GM21786 (cell line): ENCODE results near the gene MACROD1.

Experiments
- ATAC-seq: cut with Tn5 transposase; IDR thresholded peaks from one replicate; pipeline ENCODE4 v1.9.1; 2021; ENCODE audit not compliant: unreplicated experiment

Gene MACROD1

GRCh38 chr11:64165842-64166635, at the start of gene MACROD1:
TSS of gene MACROD1 (minus strand) at chr11:64166113. CDS start at chr11:64165994, 119 bp downstream.
- peak; percentile 68 for ATAC-seq

GRCh38 chr11:64211181-64211872, 45.4 kb upstream of the MACROD1 start:
- no peak for ATAC-seq

- no peak for ATAC-seq
Measured at GRCh38 chr11:64210301-64211020, 44.5 kb upstream of the MACROD1 start.

- ATAC-seq, result no peak
Measured at GRCh38 chr11:64209563-64209843, 43.6 kb upstream of the MACROD1 start.

GRCh38 chr11:64208796-64209562, 43.1 kb upstream of the MACROD1 start:
- no peak for ATAC-seq

- ATAC-seq, result no peak
Measured at GRCh38 chr11:64208086-64208795, 42.3 kb upstream of the MACROD1 start.

GRCh38 chr11:64207256-64208085, 41.6 kb upstream of the MACROD1 start:
- peak; percentile 66 for ATAC-seq

GRCh38 chr11:64206457-64207255, 40.7 kb upstream of the MACROD1 start, which contains the start of gene FERMT3:
TSS of gene FERMT3 (plus strand) at chr11:64206721. CDS start at chr11:64207365, 644 bp downstream.
- ATAC-seq, result no peak

- ATAC-seq, result no peak
Measured at GRCh38 chr11:64204464-64204989, 38.6 kb upstream of the MACROD1 start.

GRCh38 chr11:64204080-64204440, 38.1 kb upstream of the MACROD1 start:
- ATAC-seq, result no peak

GRCh38 chr11:64203421-64204079, 37.6 kb upstream of the MACROD1 start:
- ATAC-seq, result no peak

- ATAC-seq, result no peak
Measured at GRCh38 chr11:64202992-64203391, 37.1 kb upstream of the MACROD1 start.

GRCh38 chr11:64201543-64201942, 35.6 kb upstream of the MACROD1 start:
- no peak for ATAC-seq

GRCh38 chr11:64198511-64198910, 32.6 kb upstream of the MACROD1 start:
- ATAC-seq, result no peak

GRCh38 chr11:64196626-64197025, 30.7 kb upstream of the MACROD1 start:
- ATAC-seq, result no peak

- ATAC-seq, result no peak
Measured at GRCh38 chr11:64192434-64192833, 26.5 kb upstream of the MACROD1 start.

- no peak for ATAC-seq
Measured at GRCh38 chr11:64186492-64187165, 20.7 kb upstream of the MACROD1 start.
